Dermis microvascular lymphatic vessel endothelial cell (primary cell): ENCODE results near the gene SPHK2. TPM values are rescaled to one million over a fixed set of nuclear protein-coding genes. Genes with fewer than 3 reads are reported as not detected.
"Not testable (repeated sequence)": the region's sequence is repeated elsewhere in the genome, so short reads cannot be mapped to it uniquely, and the experiment has no call there.

Experiments used
- DNase-seq, 2 donors: peaks; one replicate each; pipeline versions ENCODE4 v3.0.0 to v3.0.0-alpha.2; 2010; ENCODE audit warnings: low read depth in 2 of 2
- total RNA-seq: library from RNA; depleted of rRNA; stranded (reverse); fragments of >200 nt; gene quantifications from 2 replicates; pipeline ENCODE4 v1.2.1, GENCODE V29; 2014

SPHK2 gene, protein sequence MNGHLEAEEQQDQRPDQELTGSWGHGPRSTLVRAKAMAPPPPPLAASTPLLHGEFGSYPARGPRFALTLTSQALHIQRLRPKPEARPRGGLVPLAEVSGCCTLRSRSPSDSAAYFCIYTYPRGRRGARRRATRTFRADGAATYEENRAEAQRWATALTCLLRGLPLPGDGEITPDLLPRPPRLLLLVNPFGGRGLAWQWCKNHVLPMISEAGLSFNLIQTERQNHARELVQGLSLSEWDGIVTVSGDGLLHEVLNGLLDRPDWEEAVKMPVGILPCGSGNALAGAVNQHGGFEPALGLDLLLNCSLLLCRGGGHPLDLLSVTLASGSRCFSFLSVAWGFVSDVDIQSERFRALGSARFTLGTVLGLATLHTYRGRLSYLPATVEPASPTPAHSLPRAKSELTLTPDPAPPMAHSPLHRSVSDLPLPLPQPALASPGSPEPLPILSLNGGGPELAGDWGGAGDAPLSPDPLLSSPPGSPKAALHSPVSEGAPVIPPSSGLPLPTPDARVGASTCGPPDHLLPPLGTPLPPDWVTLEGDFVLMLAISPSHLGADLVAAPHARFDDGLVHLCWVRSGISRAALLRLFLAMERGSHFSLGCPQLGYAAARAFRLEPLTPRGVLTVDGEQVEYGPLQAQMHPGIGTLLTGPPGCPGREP
- 3.9 and 6.3 TPM in 2 replicates for total RNA-seq

DNA sequence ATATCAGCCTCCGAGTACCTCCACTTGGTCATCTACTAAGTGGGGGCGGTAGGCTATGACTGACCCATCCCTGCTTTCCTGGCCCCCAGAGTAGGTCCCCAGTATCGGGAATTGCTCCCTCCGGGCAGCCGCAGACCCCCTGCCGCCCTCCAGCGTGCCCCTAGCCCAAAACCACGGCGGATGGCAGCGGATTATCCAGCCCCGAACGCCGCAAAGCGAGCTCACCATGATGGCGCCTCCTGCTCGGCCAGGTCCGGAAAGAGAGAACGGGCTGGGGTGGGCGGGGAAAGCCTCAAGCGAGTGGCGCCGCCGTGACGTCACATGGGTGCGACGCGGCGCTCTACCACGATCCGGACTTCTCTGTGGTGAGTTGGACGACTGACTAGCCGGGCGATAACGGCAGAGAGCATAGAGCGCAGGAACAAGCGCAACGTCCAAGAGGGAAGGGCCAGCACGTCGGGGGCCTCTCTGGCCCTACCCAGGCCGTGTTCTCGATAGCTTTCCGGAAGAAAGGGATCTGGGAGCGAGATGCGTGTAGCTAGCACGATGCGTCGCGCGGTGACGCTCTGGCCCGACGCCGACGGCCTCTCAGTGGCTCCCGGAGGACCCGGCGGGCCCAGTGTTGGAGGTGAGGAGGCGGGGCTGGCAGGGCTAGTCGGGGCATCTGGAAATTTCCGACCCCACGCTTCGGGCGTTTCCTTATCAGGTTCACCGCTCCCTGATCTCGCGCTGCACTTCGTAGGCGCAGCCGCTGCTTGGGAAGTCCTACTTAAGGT is at the start of gene SPHK2, which contains the start of gene RPL18:
SPHK2 (plus strand) TSS at position 591 of the 776 bp plus-strand sequence. CDS start 1,009 bp downstream, outside the sequence.
RPL18 (minus strand) TSS at position 263 of the 776 bp plus-strand sequence; CDS start at position 228, 35 bp downstream.
- peak; percentile 100 for DNase-seq

DNA sequence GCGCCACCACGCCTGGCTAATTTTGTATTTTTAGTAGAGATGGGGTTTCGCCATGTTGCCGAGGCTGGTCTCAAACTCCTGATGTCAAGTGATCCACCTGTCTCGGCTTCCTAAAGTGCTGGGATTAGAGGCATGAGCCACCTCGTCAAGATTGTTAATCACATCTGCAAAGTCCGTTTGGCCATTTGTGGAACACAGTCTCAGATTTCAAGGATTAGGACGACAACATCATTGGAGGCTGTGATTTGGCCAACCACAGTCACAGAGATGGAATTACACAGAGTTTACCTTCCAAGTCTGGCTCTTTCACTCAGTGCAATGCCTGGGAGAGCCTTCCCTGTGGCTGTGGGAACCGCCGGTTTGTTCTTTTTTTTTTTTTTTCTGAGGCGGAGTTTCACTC is 49.5 kb upstream of the SPHK2 start:
- no peak for DNase-seq

DNA sequence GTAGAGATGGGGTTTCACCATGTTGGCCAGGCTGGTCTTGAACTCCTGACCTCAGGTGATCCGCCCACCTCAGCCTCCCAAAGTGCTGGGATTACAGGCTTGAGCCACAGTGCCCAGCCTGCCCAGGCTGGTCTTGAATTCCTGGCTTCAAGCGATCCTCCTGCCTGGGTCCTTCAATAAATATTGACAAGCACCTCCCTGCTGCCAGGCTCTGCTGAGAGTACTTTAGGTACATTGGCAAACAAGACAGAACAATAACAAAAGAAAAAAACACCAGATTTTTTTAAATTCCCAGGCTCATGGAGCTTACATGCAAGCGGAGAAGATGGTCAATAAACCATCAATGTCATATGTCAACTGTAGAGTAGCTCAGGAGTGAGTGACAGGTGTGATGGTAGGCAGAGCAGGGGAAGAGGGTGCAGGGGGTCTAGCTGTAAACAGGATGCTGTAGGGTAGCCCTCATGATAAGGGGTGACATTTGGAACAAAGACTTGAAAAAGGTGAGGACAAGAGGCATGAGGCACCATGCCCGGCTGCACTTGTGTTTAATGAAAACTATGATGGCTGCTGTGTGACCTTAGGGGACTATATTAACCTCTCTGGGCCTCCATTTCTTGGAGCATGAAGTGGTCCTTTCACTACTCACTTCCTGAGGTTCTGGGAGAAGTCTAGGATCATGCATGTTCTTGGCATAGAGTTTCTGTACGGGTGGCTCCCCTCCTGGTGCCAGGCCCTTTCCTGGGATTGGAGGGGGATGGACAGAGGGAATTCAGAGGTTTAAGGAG is 47.7 kb upstream of the SPHK2 start:
- no peak for DNase-seq

- no peak for DNase-seq
These were observed 46.2 kb upstream of the SPHK2 start for GRCh38 chr19:48573163-48573505.

- no peak for DNase-seq
These were observed 43.2 kb upstream of the SPHK2 start for GRCh38 chr19:48575931-48576622.

DNA sequence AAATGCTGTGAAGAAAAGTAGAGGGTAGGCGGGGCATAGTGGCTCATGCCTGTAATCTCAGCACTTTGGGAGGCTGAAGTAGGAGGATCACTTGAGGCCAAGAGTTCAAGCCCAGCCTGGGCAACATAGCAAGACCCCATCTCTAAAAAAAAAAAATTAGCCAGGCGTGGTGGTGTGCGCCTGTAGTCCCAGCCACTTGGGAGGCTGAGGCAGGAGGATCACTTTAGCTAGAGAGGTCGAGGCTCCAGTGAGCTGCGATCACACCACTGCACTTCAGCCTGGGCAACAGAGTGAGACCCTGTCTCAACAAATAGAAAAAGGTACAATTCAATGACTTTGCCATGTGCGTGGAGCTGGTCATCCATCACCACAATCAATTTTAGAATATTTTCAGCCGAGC is 41.4 kb upstream of the SPHK2 start:
- not testable (repeated sequence) for DNase-seq

DNA sequence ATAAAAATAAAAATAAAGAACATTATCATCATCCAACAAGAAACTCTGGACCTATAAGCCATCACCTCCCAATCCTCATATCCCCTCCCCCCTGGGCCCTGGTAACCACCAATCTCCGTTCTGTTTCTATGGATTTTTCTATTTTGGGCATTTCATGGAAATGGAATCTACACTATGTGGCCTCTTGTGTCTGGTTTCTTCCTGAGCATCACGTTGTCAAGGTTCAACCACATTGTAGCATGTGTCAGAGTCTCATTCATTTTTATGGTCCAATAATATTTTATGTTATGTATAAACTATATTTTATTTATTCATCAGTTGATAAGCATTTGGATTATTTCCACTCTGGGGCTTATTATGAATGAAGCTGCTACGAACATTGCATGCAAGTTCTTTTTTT is 40.4 kb upstream of the SPHK2 start:
- no peak for DNase-seq

GRCh38 chr19:48582168-48582567 is 37.1 kb upstream of the SPHK2 start:
- DNase-seq: no peak

GRCh38 chr19:48587387-48587786 is 31.9 kb upstream of the SPHK2 start:
- no peak for DNase-seq

DNA sequence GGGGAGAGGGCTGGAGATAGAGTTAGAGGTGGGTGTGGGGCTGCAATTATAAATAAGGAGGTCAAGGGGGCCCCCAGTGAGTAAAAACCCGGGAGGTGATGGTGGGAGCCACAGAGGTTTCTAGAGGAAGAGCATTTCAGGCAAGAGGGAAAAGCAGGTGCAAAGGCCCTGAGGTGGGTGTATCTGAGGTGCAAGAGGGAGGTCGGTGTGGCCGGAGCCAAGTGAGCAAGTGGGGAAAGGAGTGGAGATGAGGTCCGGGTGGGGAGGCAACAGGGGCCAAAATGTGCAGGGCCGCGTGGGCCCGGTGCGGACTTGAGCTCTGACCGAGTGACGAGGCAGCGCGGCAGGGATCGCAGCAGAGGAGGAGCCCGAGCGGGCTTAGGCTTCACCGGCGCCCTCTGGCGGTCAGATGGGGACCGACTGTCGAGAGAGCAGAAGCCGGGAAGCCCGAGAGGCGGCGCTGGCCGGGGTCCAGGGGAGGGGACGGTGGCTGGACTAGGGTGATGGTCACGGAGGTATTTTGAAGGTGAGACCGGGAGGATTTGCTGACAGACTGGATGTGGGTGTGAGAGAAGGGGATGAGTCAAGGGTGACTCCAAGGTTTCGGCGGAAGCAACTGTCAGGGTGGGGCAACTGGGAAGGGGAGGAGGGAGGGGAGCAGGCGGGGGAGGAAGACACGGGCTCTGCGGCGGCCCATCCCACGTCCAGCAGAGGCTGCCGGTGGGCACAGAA is 30.5 kb upstream of the SPHK2 start:
- DNase-seq: peak; percentile 59 to 81

DNA sequence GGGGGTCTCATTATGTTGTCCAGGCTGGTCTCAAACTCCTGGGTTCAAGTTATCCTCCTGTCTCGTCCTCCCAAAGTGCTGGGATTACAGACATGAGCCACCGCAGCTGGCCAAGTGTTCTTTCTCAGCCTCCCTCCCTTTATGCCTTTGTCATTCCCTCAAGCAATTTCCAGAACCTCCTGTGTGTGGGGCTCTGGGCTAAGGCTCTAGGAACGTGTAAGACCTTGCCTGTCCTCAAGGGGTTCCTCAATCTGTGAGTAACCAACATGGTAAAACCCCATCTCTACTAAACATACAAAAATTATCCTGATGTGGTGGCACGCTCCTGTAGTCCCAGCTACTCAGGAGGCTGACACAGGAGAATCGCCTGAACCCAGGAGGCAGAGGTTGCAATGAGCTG is 28.3 kb upstream of the SPHK2 start:
- no peak for DNase-seq

GRCh38 chr19:48595171-48595570 is 24.1 kb upstream of the SPHK2 start:
- no peak for DNase-seq

DNA sequence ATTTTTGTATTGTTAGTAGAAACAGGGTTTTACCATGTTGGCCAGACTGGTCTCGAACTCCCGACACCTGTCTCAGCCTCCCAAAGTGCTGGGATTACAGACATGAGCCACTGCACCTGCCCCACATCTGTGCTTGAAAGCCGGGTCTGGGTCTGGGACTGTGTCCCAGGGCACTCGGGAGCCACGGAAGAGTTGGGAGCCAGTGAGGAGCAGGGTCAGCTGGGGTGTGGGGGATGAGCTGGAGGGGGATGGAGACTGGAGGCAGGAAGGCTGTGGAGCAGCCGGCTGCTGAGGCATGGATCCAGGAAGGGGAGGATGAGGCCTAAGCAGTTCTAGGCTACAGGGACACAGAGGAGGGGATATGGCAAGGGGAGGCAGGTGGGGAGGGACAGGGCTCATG is 23.5 kb upstream of the SPHK2 start:
- DNase-seq: no peak

- DNase-seq: no peak
These were observed 23.1 kb upstream of the SPHK2 start for GRCh38 chr19:48596237-48596636.

GRCh38 chr19:48596679-48597465 is 22.4 kb upstream of the SPHK2 start:
- peak in 1 of 2 donors; percentile 36 for DNase-seq

- no peak for DNase-seq
These were observed 20.2 kb upstream of the SPHK2 start for GRCh38 chr19:48598996-48599700.

DNA sequence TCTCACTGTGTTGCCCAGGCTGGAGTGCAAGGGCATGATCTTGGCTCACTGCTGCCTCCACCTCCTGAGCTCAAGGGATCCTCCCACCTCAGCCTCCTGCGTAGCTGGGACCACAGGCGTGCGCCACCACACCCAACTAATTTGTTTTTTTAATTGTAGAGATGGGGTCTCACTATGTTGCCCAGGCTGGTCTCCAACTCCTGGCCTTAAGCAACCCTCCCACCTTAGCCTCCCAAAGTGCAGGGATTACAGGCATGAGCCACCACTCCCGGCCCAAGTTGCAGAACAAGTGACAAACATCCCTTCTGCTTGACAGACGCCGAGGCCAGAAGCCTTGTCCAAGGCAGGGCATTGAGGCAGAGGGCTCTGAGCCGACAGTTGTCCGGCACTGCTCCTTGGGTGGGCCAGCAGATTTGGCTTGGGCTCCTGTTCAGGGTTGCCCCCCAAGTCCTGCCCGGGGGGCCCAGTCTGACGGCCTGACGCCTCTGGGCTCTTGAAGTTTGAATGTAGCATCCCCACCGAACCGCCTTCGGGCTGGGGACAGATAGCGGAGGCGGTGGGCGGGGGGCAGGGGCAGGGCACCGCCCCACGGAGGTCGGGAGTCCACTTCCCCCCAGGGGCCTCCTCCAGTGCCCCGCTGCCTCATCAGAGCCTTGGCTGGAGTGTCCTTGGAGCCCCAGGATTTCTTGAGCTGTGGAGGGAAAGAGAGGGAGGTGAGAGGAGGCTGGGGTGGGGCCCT is 18.5 kb upstream of the SPHK2 start:
- no peak for DNase-seq

GRCh38 chr19:48603001-48603400 is 16.3 kb upstream of the SPHK2 start:
- no peak for DNase-seq
